Activated CD8-positive, alpha-beta memory T cell treated with anti-CD3 and anti-CD28 coated beads, Interleukin-2, amount 50 U/mL, for 4 hours (primary cell): ENCODE measurements around the gene FIZ1.
"Not testable (repeated sequence)": the region's sequence is repeated elsewhere in the genome, so short reads cannot be mapped to it uniquely, and the experiment has no call there.

Source experiments
- DNase-seq: peaks from one replicate; pipeline ENCODE4 v3.0.0-alpha.2; 2020

FIZ1 gene

GRCh38 chr19:55569477-55569876 lies 29.8 kb downstream of the FIZ1 start:
- not testable (repeated sequence) for DNase-seq

GRCh38 chr19:55567708-55568328 lies 31.5 kb downstream of the FIZ1 start:
- DNase-seq: no peak

- DNase-seq: no peak
Observed at GRCh38 chr19:55566823-55567222, 32.5 kb downstream of the FIZ1 start.

- no peak for DNase-seq
Observed at GRCh38 chr19:55563261-55563690, 36.0 kb downstream of the FIZ1 start.

GRCh38 chr19:55559684-55560083 lies 39.6 kb downstream of the FIZ1 start:
- no peak for DNase-seq

GRCh38 chr19:55554741-55555152 lies 44.6 kb downstream of the FIZ1 start:
- no peak for DNase-seq

GRCh38 chr19:55554302-55554701 lies 45.0 kb downstream of the FIZ1 start:
- no peak for DNase-seq

- no peak for DNase-seq
Observed at GRCh38 chr19:55553217-55554182, 45.8 kb downstream of the FIZ1 start.

- no peak for DNase-seq
Observed at GRCh38 chr19:55552620-55553019, 46.7 kb downstream of the FIZ1 start.

- DNase-seq: no peak
Observed at GRCh38 chr19:55552206-55552605, 47.1 kb downstream of the FIZ1 start.

GRCh38 chr19:55550321-55550650 lies 49.0 kb downstream of the FIZ1 start:
- DNase-seq: no peak

GRCh38 chr19:55549500-55550320 lies 49.6 kb downstream of the FIZ1 start:
- DNase-seq: no peak

GRCh38 chr19:55546822-55547614 lies 52.3 kb downstream of the FIZ1 start:
- DNase-seq: no peak

GRCh38 chr19:55546011-55546410 lies 53.3 kb downstream of the FIZ1 start:
- no peak for DNase-seq

GRCh38 chr19:55545443-55545842 lies 53.9 kb downstream of the FIZ1 start, which contains the start of gene SBK3:
Gene SBK3, minus strand, starts transcription at chr19:55545543. Its CDS starts 0 bp downstream, at chr19:55545543.
- no peak for DNase-seq

GRCh38 chr19:55544776-55545439 lies 54.4 kb downstream of the FIZ1 start:
- no peak for DNase-seq

- no peak for DNase-seq
Observed at GRCh38 chr19:55544014-55544413, 55.3 kb downstream of the FIZ1 start.

GRCh38 chr19:55543567-55543966 lies 55.8 kb downstream of the FIZ1 start:
- no peak for DNase-seq

- no peak for DNase-seq
Observed at GRCh38 chr19:55542292-55542855, 56.9 kb downstream of the FIZ1 start.
